CD14-positive monocyte (primary cell): Measurements from ENCODE around the gene EEIG2. TPM values are rescaled to one million over a fixed set of nuclear protein-coding genes. Genes with fewer than 3 reads are reported as not detected.
"Not testable (repeated sequence)": the region's sequence is repeated elsewhere in the genome, so short reads cannot be mapped to it uniquely, and the experiment has no call there.

Experiments used
- DNase-seq, 3 donors: peaks; one replicate each; pipeline ENCODE4 v3.0.0-alpha.2; 2011 to 2022
- H2AFZ ChIP-seq: 2 replicates; pipeline ENCODE4 v1.6.0; 2012; ENCODE audit warnings: mild to moderate bottlenecking, low read depth, low read length, inconsistent platforms; ENCODE audit not compliant: insufficient read depth, poor library complexity, severe bottlenecking
- H3K27ac ChIP-seq, 2 donors: 1 replicate in 1 of 2; 2 replicates in 1 of 2; pipeline ENCODE4 v1.5.1; 2012 to 2013; ENCODE audit warnings: low read length in 2 of 2, control low read depth in 1 of 2, inconsistent platforms in 1 of 2, low read depth in 1 of 2, mild to moderate bottlenecking in 1 of 2
- H3K27me3 ChIP-seq, 2 donors: one replicate each; pipeline versions ENCODE4 v1.6.0 to v1.6.1; 2011 to 2013; ENCODE audit warnings: low read length in 2 of 2; ENCODE audit not compliant: control insufficient read depth in 2 of 2, insufficient read depth in 2 of 2
- H3K36me3 ChIP-seq, 2 donors: replicated peaks in 1 of 2; 1 replicate in 1 of 2; 2 replicates in 1 of 2; pipeline versions ENCODE4 v1.5.1 to v1.6.1; 2012 to 2013; ENCODE audit warnings: low read length in 2 of 2, control low read depth in 1 of 2, inconsistent platforms in 1 of 2, mild to moderate bottlenecking in 1 of 2; ENCODE audit not compliant: insufficient read depth in 2 of 2, control insufficient read depth in 1 of 2
- H3K4me1 ChIP-seq, 2 donors: 1 replicate in 1 of 2; 2 replicates in 1 of 2; pipeline versions ENCODE4 v1.5.1 to v1.6.1; 2012 to 2013; ENCODE audit warnings: low read length in 2 of 2, control low read depth in 1 of 2, inconsistent platforms in 1 of 2, mild to moderate bottlenecking in 1 of 2, moderate library complexity in 1 of 2; ENCODE audit not compliant: insufficient read depth in 2 of 2, control insufficient read depth in 1 of 2
- H3K4me2 ChIP-seq: replicated peaks from 2 replicates; pipeline ENCODE3; 2012; ENCODE audit warnings: low read length, moderate library complexity, mild to moderate bottlenecking; ENCODE audit not compliant: poor library complexity, severe bottlenecking; ENCODE audit errors: extremely low read depth
- H3K4me3 ChIP-seq, 3 experiments: fragments of 200-600 bp in 1 of 3; sonication (generic) in 1 of 3; replicated peaks in 1 of 3; 1 replicate in 2 of 3; 2 replicates in 1 of 3; pipeline ENCODE4 v1.5.1; 2011 to 2013; ENCODE audit warnings: low read length in 3 of 3, mild to moderate bottlenecking in 3 of 3, control low read depth in 2 of 3, low read depth in 2 of 3, inconsistent platforms in 1 of 3, moderate library complexity in 1 of 3
- H3K79me2 ChIP-seq: 2 replicates; pipeline ENCODE4 v1.6.0; 2012; ENCODE audit warnings: mild to moderate bottlenecking, control low read depth, inconsistent platforms, low read length, moderate library complexity; ENCODE audit not compliant: insufficient read depth
- H3K9ac ChIP-seq: 2 replicates; pipeline ENCODE4 v1.6.0; 2017; ENCODE audit warnings: low read length, mild to moderate bottlenecking; ENCODE audit not compliant: insufficient read depth, poor library complexity, severe bottlenecking
- H3K9me3 ChIP-seq, 2 donors: replicated peaks in 1 of 2; 1 replicate in 1 of 2; 2 replicates in 1 of 2; pipeline versions ENCODE4 v1.5.1 to v1.6.1; 2012 to 2013; ENCODE audit warnings: low read length in 2 of 2, control low read depth in 1 of 2; ENCODE audit not compliant: control insufficient read depth in 1 of 2, insufficient read depth in 1 of 2
- H4K20me1 ChIP-seq: 2 replicates; pipeline ENCODE4 v1.6.0; 2012; ENCODE audit warnings: mild to moderate bottlenecking, low read length, control low read depth, moderate library complexity; ENCODE audit not compliant: insufficient read depth
- H3K27ac Mint-ChIP-seq, 7 donors: one replicate each; pipeline ENCODE4 v1.8.0; 2020; ENCODE audit warnings: mild to moderate bottlenecking in 7 of 7, mixed read lengths in 7 of 7, moderate library complexity in 6 of 7, inconsistent platforms in 2 of 7
- H3K27me3 Mint-ChIP-seq, 3 donors: one replicate each; pipeline ENCODE4 v1.8.0; 2021 to 2022; ENCODE audit warnings: low read depth in 3 of 3, mild to moderate bottlenecking in 3 of 3, mixed read lengths in 3 of 3, moderate library complexity in 3 of 3, inconsistent platforms in 1 of 3
- H3K36me3 Mint-ChIP-seq, 2 donors: one replicate each; pipeline ENCODE4 v1.8.0; 2020; ENCODE audit warnings: mixed read lengths in 2 of 2, inconsistent platforms in 1 of 2, mild to moderate bottlenecking in 1 of 2
- H3K4me1 Mint-ChIP-seq: one replicate; pipeline ENCODE4 v1.8.0; 2020; ENCODE audit warnings: mild to moderate bottlenecking, mixed read lengths
- H3K4me3 Mint-ChIP-seq, 2 donors: one replicate each; pipeline ENCODE4 v1.8.0; 2020; ENCODE audit warnings: mild to moderate bottlenecking in 2 of 2, mixed read lengths in 2 of 2, moderate library complexity in 1 of 2
- H3K9me3 Mint-ChIP-seq, 7 donors: one replicate each; pipeline ENCODE4 v1.8.0; 2020 to 2022; ENCODE audit warnings: mixed read lengths in 7 of 7, mild to moderate bottlenecking in 6 of 7, moderate library complexity in 6 of 7, inconsistent platforms in 2 of 7
- WGBS: methylation state at CpG from one replicate; pipeline ENCODE4 v1.1.5; 2013; ENCODE audit warnings: missing lambda C conversion rate; ENCODE audit not compliant: insufficient coverage; 5-methylcytosine and 5-hydroxymethylcytosine counted together
- intact Hi-C, 2 donors: fragments of 100-400 bp; cut with micrococcal nuclease; formaldehyde crosslinking; loops; one replicate each; pipeline versions ENCODE4 v1.15.0 to v1.15.1; 2023
- polyA plus RNA-seq, 3 donors: library from polyadenylated mRNA; depleted of rRNA in 1 of 3; unstranded in 2 of 3; stranded (reverse) in 1 of 3; fragments of 300-500 nt in 2 of 3; fragments of >200 nt in 1 of 3; fragmentation: Illumina TruSeq in 2 of 3; gene quantifications; 1 replicate in 2 of 3; 2 replicates in 1 of 3; pipeline ENCODE4 v1.2.3, GENCODE V29; 2012 to 2021
- TF ChIP-seq, protein P1 (sequence below): fragments of 200-600 bp; IDR thresholded peaks from one replicate; pipeline ENCODE4 v1.8.0; 2022; ENCODE audit warnings: antibody characterized with exemption, mild to moderate bottlenecking

Gene EEIG2
- polyA plus RNA-seq, 3 donors: 1.4 to 8.4 (median 4.3) TPM

DNA sequence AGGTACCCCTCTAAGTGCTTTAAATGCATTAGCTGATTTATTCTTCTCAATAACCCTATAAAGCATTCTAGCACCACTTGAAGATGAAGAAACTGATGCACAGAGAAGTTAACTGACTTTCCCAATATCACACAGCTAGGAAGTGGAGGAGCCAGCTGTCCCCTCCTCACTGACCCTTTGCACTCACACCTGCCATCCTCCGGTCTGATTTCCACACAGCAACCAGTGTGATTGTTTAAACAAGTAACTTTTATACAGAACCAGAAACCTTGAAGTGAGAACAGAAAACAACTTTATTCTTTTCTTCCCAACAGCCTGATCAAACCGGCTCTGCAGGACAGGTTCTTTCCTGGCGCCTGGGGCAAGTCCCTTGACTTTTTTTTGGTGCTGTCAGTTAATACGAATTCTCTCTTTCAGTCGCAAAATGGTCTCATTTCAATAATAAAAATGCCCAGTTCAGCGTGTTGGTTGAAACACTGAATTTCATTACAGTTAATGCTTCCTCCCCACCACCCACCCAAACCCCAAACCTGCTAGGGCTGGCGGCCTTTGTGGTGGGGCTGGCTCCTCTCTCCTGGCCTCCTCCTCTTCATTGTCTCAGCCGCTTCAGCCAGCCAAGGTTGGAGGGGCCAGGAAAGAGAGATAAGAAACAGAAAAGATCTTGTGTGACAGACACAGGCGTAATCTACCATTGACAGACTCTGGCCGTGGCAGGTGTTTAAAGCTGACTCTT lies 26.4 kb upstream of the EEIG2 start:
- WGBS: 62% methylated on average over 4 of the region's 10 CpGs
- H3K4me1 ChIP-seq: no peaks in the 10 kb centered on the region
- DNase-seq: no peak
- H3K36me3 ChIP-seq: no peaks in the 10 kb centered on the region
- intact Hi-C loops: no loop called here
- Mint-ChIP-seq H3K4me1 (no peaks in the 10 kb centered on the region), H3K4me3 (peak overlapping the region in 1 of 2 donors; percentile 11), H3K27me3 (peaks cover 0 to 5% (median 2%) of the 10 kb centered on the region in 3 donors), H3K36me3 (no peaks in the 10 kb centered on the region), H3K27ac (no peak overlapping the region), H3K9me3 (peaks cover 2 to 14% (median 4%) of the 10 kb centered on the region in 7 donors)
- TF ChIP-seq, protein P1, sequence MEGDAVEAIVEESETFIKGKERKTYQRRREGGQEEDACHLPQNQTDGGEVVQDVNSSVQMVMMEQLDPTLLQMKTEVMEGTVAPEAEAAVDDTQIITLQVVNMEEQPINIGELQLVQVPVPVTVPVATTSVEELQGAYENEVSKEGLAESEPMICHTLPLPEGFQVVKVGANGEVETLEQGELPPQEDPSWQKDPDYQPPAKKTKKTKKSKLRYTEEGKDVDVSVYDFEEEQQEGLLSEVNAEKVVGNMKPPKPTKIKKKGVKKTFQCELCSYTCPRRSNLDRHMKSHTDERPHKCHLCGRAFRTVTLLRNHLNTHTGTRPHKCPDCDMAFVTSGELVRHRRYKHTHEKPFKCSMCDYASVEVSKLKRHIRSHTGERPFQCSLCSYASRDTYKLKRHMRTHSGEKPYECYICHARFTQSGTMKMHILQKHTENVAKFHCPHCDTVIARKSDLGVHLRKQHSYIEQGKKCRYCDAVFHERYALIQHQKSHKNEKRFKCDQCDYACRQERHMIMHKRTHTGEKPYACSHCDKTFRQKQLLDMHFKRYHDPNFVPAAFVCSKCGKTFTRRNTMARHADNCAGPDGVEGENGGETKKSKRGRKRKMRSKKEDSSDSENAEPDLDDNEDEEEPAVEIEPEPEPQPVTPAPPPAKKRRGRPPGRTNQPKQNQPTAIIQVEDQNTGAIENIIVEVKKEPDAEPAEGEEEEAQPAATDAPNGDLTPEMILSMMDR: no peak
- H3K4me3 ChIP-seq: no peak overlapping the region
- no peaks in the 10 kb centered on the region for H3K27me3 ChIP-seq
- no peak overlapping the region for H3K9ac ChIP-seq
- no peak overlapping the region for H3K4me2 ChIP-seq
- H4K20me1 ChIP-seq: no peaks in the 10 kb centered on the region
- no peaks in the 10 kb centered on the region for H3K79me2 ChIP-seq
- H3K9me3 ChIP-seq: no peaks in the 10 kb centered on the region
- no peak overlapping the region for H2AFZ ChIP-seq
- no peak overlapping the region for H3K27ac ChIP-seq

GRCh38 chr1:108534759-108535158 lies 25.1 kb upstream of the EEIG2 start:
- Histone ChIP-seq H3K4me3 (no peak overlapping the region), H3K79me2 (no peaks in the 10 kb centered on the region), H2AFZ (no peak overlapping the region), H3K9ac (no peak overlapping the region), H3K27me3 (no peaks in the 10 kb centered on the region), H3K36me3 (no peaks in the 10 kb centered on the region), H3K27ac (no peak overlapping the region), H3K4me1 (no peaks in the 10 kb centered on the region), H4K20me1 (no peaks in the 10 kb centered on the region), H3K9me3 (no peaks in the 10 kb centered on the region), H3K4me2 (no peak overlapping the region)
- no peak overlapping the region for H3K4me3 Mint-ChIP-seq
- 100% methylated on average over 3 of the region's 3 CpGs for WGBS
- no peaks in the 10 kb centered on the region for H3K36me3 Mint-ChIP-seq
- no peak for DNase-seq
- intact Hi-C loops: no loop called here
- H3K27me3 Mint-ChIP-seq: peaks cover 0 to 5% (median 1%) of the 10 kb centered on the region in 3 donors
- no peak overlapping the region for H3K27ac Mint-ChIP-seq
- no peaks in the 10 kb centered on the region for H3K4me1 Mint-ChIP-seq
- TF ChIP-seq, protein P1: no peak
- H3K9me3 Mint-ChIP-seq: peaks cover 2 to 14% (median 4%) of the 10 kb centered on the region in 7 donors

DNA sequence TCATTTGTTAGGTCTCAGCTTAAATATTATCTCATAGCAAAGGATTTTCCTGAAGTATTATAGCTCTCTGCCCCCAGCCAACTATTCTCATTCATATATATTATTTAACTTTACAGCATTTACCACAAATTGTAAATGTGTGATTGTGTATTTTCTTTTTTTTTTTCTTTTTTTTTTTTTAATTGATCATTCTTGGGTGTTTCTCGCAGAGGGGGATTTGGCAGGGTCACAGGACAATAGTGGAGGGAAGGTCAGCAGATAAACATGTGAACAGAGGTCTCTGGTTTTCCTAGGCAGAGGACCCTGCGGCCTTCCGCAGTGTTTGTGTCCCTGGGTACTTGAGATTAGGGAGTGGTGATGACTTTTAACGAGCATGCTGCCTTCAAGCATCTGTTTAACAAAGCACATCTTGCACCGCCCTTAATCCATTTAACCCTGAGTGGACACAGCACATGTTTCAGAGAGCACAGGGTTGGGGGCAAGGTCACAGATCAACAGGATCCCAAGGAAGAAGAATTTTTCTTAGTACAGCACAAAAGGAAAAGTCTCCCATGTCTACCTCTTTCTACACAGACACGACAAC lies 24.5 kb upstream of the EEIG2 start:
- H3K4me3 ChIP-seq, H3K4me1 ChIP-seq, H3K9me3 ChIP-seq, intact Hi-C loops, H4K20me1 ChIP-seq, H3K27ac ChIP-seq, H3K36me3 ChIP-seq, H2AFZ ChIP-seq, H3K27ac Mint-ChIP-seq, H3K36me3 Mint-ChIP-seq, H3K4me1 Mint-ChIP-seq, H3K27me3 Mint-ChIP-seq, H3K9ac ChIP-seq, H3K4me2 ChIP-seq, H3K27me3 ChIP-seq, DNase-seq, H3K4me3 Mint-ChIP-seq, H3K79me2 ChIP-seq: not testable (repeated sequence)
- peaks cover 2 to 14% (median 4%) of the 10 kb centered on the region in 7 donors for H3K9me3 Mint-ChIP-seq
- no CpG with 5 or more reads among the region's 6 CpGs for WGBS
